ENCODE measurements around the gene HSFX4.

Gene HSFX4

GRCh38 chrX:149962010-149962409 lies 32.6 kb downstream of the HSFX4 start:
- TF ChIP-seq TAF1 (IDR thresholded peaks at IDR 0.05; ENCODE audit: borderline replicate concordance, insufficient read depth, low read length), result no peak
- TF ChIP-seq FOXP2 (optimal IDR thresholded peaks at IDR 0.05; ENCODE audit: borderline replicate concordance, extremely low read depth, extremely low read length, insufficient read depth), result no peak
- TF ChIP-seq POLR2AphosphoS5 (IDR thresholded peaks at IDR 0.05; ENCODE audit: low read depth, low read length), result no peak
- TF ChIP-seq SIN3A (IDR thresholded peaks at IDR 0.05; ENCODE audit: borderline replicate concordance, insufficient read depth, low read length), result no peak
- TF ChIP-seq REST (IDR thresholded peaks at IDR 0.05; ENCODE audit: insufficient read depth in 1 of 2, low read depth in 2 of 2, low read length in 2 of 2), result no peak

- TF ChIP-seq POLR2AphosphoS5 (IDR thresholded peaks at IDR 0.05; ENCODE audit: low read depth, low read length) (no peak), FOXP2 (optimal IDR thresholded peaks at IDR 0.05; ENCODE audit: borderline replicate concordance, extremely low read depth, extremely low read length, insufficient read depth) (peak; percentile 13)
Observed at GRCh38 chrX:149962859-149963757, 33.7 kb downstream of the HSFX4 start.

DNA sequence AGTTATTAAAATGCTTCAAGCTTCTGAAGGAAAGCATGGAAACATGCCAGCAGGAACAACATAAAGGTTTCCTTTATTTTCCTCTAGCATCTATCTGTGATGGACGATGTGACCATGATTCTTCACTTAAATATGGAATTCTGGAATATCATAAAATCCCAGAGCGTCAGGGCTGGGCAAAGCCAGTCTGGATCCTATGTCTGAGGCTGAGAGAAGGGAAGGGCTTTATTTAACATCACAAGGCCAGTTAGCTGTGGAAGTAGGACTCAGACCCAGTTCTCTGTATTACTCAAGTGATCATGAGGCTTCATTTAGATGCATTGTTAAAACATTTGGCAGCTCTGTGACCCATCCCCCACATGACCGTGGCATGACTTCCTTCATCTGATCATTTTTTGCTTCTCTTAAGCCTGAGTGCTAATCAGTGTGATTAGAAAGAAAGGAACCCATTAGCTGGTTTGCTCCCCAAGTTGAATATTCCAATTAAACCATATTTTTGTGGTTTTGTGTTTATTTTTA lies 49.8 kb downstream of the HSFX4 start:
- no peak for TF ChIP-seq TAF1 (IDR thresholded peaks at IDR 0.05; ENCODE audit: borderline replicate concordance, insufficient read depth, low read length)
- TF ChIP-seq REST (IDR thresholded peaks at IDR 0.05; ENCODE audit: insufficient read depth in 1 of 2, low read depth in 2 of 2, low read length in 2 of 2), result no peak
- no peak for TF ChIP-seq SIN3A (IDR thresholded peaks at IDR 0.05; ENCODE audit: borderline replicate concordance, insufficient read depth, low read length)
- TF ChIP-seq POLR2AphosphoS5 (IDR thresholded peaks at IDR 0.05; ENCODE audit: low read depth, low read length), result no peak
- no peak for TF ChIP-seq FOXP2 (optimal IDR thresholded peaks at IDR 0.05; ENCODE audit: borderline replicate concordance, extremely low read depth, extremely low read length, insufficient read depth)
